Esophagus (tissue), 2 donors: ENCODE data around the gene NLN. TPM values are rescaled to one million over a fixed set of nuclear protein-coding genes. Genes with fewer than 3 reads are reported as not detected.
"Not testable (repeated sequence)": the region's sequence is repeated elsewhere in the genome, so short reads cannot be mapped to it uniquely, and the experiment has no call there.

Experiments
- H3K27ac ChIP-seq, 2 donors: one replicate each; pipeline ENCODE4 v1.5.1; 2013; ENCODE audit warnings: low read depth in 2 of 2, mild to moderate bottlenecking in 2 of 2, inconsistent platforms in 1 of 2, low read length in 1 of 2, moderate library complexity in 1 of 2
- H3K27me3 ChIP-seq, 2 donors: one replicate each; pipeline ENCODE4 v1.6.1; 2013; ENCODE audit warnings: low read length in 2 of 2, control low read depth in 1 of 2, mild to moderate bottlenecking in 1 of 2; ENCODE audit not compliant: insufficient read depth in 2 of 2, control insufficient read depth in 1 of 2
- H3K36me3 ChIP-seq, 2 donors: one replicate each; pipeline ENCODE4 v1.6.1; 2013; ENCODE audit warnings: low read length in 1 of 2; ENCODE audit not compliant: control insufficient read depth in 2 of 2, insufficient read depth in 2 of 2
- H3K4me1 ChIP-seq, 2 donors: one replicate each; pipeline ENCODE4 v1.6.1; 2013; ENCODE audit warnings: low read length in 1 of 2; ENCODE audit not compliant: control insufficient read depth in 2 of 2, insufficient read depth in 2 of 2
- H3K4me3 ChIP-seq, 2 donors: one replicate each; pipeline ENCODE4 v1.5.1; 2013; ENCODE audit warnings: low read length in 2 of 2, mild to moderate bottlenecking in 2 of 2, low read depth in 1 of 2, moderate library complexity in 1 of 2
- H3K9me3 ChIP-seq, 2 donors: one replicate each; pipeline ENCODE4 v1.6.1; 2013; ENCODE audit warnings: mild to moderate bottlenecking in 2 of 2, low read depth in 1 of 2, low read length in 1 of 2, moderate library complexity in 1 of 2; ENCODE audit not compliant: control insufficient read depth in 2 of 2, insufficient read depth in 1 of 2
- WGBS, 2 donors: extraction: QIAGEN DNeasy Blood & Tissue Kit; methylation state at CpG; one replicate each; pipeline ENCODE4 v1.1.7; 2013; 5-methylcytosine and 5-hydroxymethylcytosine counted together
- polyA plus RNA-seq, 2 donors: library from polyadenylated mRNA; stranded (reverse); fragments of 200-250 nt; gene quantifications; one replicate each; pipeline ENCODE4 v1.2.3, GENCODE V29; 2013
- donor health status: healthy with polysubstance abuse.
- donor health status: Bipolar disorder and iron deficiency.

Gene NLN
- polyA plus RNA-seq, 2 donors: 2.3 to 6.0 TPM

DNA sequence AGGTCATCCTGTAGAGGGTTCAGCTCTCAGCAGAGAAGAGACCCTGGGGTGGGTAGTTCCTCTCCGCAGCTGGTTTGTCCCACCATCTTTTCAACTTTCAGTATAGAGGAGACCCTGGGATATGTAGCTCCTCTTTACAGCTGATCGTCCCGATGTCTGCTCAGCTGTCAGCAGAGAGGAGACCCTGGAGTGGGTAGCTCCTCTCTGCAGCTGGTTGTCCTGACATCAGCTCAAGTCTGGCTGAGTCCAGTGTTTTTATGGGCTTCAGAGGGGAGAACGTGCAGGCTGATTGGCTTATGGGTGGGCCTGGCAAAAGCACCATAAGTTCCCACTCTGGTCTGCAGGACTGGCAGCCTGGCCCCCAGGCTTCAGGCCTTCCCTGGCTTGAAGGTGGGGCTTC, 80.8 kb downstream of the NLN start:
- no peak overlapping the region for H3K4me3 ChIP-seq
- no peaks in the 10 kb centered on the region for H3K4me1 ChIP-seq
- no peaks in the 10 kb centered on the region for H3K9me3 ChIP-seq
- no peaks in the 10 kb centered on the region for H3K27me3 ChIP-seq
- H3K27ac ChIP-seq: no peak overlapping the region
- no peaks in the 10 kb centered on the region for H3K36me3 ChIP-seq
- WGBS, 2 donors: 97 to 99% methylated on average over 4 of the region's 4 CpGs

DNA sequence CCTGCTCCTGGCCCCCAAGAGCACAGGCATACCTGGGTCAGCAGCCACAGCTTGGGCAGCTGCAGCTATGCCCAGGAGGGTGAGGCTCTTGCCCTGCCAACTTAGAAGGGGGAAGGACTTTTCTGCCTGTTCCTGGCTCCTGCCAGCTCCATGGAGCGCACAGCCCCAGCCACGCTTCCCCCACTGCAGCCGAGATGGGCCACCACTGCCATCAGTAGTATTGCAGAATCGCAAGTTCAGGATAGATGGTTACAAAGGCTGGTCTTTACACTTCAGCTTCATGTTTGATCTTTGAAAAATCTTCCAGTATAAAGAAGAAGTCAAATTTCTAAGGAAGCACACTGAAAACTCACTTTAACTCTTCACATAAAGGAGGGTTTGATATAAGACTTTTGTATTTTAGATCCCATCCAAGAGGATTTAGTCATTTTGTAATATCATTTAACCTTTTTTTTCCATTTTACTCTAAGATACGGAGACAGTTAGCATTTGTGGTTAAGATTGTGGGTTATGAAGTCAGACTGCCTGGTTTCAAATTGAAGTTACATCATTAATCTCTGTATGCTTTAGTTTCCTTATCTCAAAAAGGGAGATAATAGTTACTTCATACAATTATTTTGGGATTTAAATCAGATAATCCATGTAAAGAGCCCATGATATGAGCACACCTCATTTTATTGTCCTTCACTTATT, 81.8 kb downstream of the NLN start:
- no peak overlapping the region for H3K27ac ChIP-seq
- no peaks in the 10 kb centered on the region for H3K4me1 ChIP-seq
- H3K9me3 ChIP-seq: no peaks in the 10 kb centered on the region
- H3K27me3 ChIP-seq: no peaks in the 10 kb centered on the region
- no peaks in the 10 kb centered on the region for H3K36me3 ChIP-seq
- WGBS, 2 donors: 87 to 89% methylated on average over 5 of the region's 5 CpGs
- no peak overlapping the region for H3K4me3 ChIP-seq

DNA sequence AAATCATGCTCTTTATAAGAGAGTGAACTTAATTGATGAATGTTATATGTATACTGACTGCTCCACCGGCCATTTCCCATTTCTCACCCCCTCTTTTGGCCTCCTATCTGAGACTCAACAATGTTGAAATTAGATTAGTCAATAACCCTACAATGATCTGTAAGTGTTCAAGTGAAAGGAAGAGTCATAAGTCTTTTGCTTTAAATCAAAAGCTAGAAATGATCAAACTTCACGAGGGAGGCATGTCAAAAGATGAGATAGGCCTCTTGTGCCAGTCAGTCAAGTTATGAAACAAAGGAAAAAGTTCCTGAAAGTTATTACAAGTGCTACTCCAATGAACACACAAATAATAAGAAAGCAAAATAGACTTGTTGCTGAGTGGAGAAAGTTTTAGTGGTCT, 83.1 kb downstream of the NLN start:
- 84 to 86% methylated on average over 2 of the region's 2 CpGs for WGBS, 2 donors
- no peaks in the 10 kb centered on the region for H3K9me3 ChIP-seq
- H3K27ac ChIP-seq: no peak overlapping the region
- H3K36me3 ChIP-seq: peaks cover 0 to 2% of the 10 kb centered on the region in 2 donors
- no peak overlapping the region for H3K4me3 ChIP-seq
- no peaks in the 10 kb centered on the region for H3K4me1 ChIP-seq
- no peaks in the 10 kb centered on the region for H3K27me3 ChIP-seq

DNA sequence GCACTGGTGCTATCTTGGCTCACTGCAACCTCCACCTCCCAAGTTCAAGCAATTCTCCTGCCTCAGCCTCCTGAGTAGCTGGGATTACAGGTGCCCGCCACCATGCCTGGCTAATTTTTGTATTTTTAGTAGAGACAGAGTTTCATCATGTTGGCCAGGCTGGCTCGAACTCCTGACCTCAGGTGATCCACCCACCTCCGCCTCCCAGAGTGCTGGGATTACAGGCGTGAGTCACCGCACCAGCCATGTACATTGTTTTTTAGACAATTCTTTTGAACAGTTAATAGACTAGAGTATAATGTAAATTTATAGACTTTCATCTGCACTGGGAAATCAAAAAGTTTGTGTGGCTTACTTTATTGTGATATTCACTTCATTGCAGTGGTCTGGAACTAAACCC, 85.5 kb downstream of the NLN start:
- not testable (repeated sequence) for H3K4me1 ChIP-seq, H3K27me3 ChIP-seq, H3K36me3 ChIP-seq, H3K4me3 ChIP-seq, H3K9me3 ChIP-seq, H3K27ac ChIP-seq
- 87 to 88% methylated on average over 5 of the region's 5 CpGs for WGBS, 2 donors

DNA sequence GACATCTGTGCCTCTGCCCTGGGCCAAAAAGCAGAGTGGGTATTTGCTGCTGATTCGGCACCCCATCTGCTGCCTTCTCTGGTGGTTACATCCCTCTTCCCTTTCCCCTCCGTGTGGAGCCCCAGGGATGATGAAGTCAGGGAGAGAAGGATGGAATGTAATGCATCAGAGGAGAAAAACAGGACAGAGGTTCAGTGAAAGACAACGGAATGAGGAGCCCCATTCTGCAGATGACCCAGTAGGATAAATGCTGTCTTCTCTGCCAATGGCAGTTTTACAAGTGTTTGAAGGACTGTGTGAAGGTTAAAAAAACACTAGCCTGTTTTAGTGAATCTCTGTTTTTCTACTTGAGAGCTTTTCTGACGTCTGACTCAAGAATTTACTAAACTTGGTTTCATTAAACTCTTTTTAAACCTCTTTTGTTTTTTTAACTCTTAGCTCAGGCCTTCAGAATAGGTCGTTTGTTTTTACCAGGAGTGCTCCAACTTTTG, 86.3 kb downstream of the NLN start:
- Histone ChIP-seq H3K4me1 (no peaks in the 10 kb centered on the region), H3K27ac (no peak overlapping the region), H3K4me3 (no peak overlapping the region), H3K36me3 (peaks cover 0 to 2% of the 10 kb centered on the region in 2 donors), H3K9me3 (no peaks in the 10 kb centered on the region), H3K27me3 (no peaks in the 10 kb centered on the region)
- WGBS, 2 donors: 65 to 75% methylated on average over 5 of the region's 5 CpGs

DNA sequence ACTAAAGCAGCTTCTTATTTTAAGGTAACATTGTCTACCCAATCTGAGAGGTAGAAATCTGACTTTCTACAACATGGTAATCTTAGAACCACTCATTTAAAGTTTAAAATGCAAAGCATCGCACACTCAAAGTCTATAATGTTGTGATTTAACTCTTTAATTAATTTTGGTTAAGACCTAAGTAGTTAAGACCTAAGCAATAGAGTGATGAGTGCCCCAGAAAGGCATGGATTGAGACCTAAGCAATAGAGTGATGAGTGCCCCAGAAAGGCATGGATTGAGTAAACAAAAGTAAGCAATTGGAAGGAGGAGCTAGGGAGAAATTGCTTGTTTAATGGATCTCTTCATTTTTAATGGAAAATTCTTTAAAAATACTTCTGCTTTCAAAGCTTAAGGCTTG, 86.8 kb downstream of the NLN start:
- H3K9me3 ChIP-seq: no peaks in the 10 kb centered on the region
- peaks cover 0 to 2% of the 10 kb centered on the region in 2 donors for H3K36me3 ChIP-seq
- no peak overlapping the region for H3K4me3 ChIP-seq
- 92 to 96% methylated on average over 1 of the region's 1 CpG for WGBS, 2 donors
- H3K27me3 ChIP-seq: no peaks in the 10 kb centered on the region
- H3K27ac ChIP-seq: no peak overlapping the region
- no peaks in the 10 kb centered on the region for H3K4me1 ChIP-seq

DNA sequence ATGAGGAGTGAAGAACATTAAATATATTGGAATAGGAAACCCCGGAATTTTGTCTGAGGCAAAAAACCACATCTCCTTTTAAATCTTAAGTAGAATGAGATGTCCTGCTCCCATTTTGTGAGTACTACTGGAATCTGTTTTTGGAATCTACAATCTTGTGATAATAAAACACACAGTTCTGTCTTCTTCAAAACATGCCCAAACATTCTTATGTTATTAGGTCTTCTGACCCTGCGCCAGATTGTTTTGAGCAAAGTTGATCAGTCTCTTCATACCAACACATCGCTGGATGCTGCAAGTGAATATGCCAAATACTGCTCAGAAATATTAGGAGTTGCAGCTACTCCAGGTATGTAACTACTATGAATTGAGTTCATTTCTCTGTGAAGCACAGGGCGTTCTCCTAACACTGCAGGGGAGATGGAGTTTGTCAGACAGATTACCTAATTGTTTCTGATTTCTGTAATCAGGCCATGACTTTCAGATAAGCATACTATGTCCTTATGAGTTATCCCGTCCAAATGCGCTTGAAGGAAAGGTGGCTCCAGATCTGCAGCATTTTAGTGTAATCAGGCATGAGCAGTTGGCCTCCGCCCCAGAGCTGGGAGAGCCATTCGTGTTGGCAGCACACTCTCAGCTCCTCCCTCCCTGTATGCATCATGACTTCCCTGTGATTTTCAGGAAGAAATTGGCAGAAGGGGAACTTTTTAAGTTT, 88.0 kb downstream of the NLN start:
- H3K4me3 ChIP-seq: no peak overlapping the region
- H3K27ac ChIP-seq: peak overlapping the region in 1 of 2 donors; percentile 41
- H3K27me3 ChIP-seq: no peaks in the 10 kb centered on the region
- WGBS, 2 donors: 72 to 78% methylated on average over 8 of the region's 8 CpGs
- no peaks in the 10 kb centered on the region for H3K4me1 ChIP-seq
- H3K9me3 ChIP-seq: no peaks in the 10 kb centered on the region
- peaks cover 0 to 2% of the 10 kb centered on the region in 2 donors for H3K36me3 ChIP-seq

DNA sequence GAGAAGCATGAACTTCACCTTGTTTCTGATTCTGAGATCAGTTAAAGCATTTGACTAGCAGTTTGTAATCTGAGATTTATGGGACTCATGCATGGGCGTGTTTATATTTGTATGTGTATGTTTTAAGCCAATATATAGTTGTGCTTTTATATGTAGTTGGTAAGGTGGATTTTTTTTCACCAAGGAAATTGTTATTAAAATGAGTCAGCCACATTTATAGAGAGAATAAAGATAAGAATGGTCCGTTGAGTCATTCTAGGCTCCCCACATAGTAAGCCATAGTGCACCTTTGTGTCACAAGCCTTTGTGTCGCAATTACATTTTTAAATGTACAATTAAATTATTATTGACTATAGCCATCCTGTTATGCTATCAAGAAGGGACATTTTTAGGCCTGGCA, 89.0 kb downstream of the NLN start:
- Histone ChIP-seq H3K27ac (peak overlapping the region in 1 of 2 donors; percentile 31), H3K4me1 (no peaks in the 10 kb centered on the region), H3K4me3 (no peak overlapping the region), H3K36me3 (peaks cover 0 to 2% of the 10 kb centered on the region in 2 donors), H3K27me3 (no peaks in the 10 kb centered on the region), H3K9me3 (no peaks in the 10 kb centered on the region)
- WGBS, 2 donors: 80 to 86% methylated on average over 3 of the region's 3 CpGs

DNA sequence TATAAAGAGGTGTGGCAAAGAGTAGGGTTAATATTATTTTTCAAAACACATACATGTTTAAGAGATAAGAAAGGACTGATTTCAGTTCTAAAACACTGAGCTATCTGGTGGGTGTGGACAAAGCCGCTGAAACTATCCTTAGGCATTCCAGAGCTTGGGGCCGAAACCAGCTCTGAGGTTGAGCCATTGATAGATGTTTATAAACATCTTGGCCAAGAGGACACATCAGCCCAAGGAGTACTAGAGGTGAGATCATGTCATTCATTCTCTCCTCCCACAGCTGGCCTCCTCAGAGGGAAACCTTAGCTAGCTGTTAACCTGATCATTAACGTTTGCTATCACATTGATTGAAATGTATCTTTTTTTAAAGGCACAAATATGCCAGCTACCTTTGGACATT, 89.9 kb downstream of the NLN start:
- Histone ChIP-seq H3K27ac (no peak overlapping the region), H3K36me3 (peaks cover 0 to 2% of the 10 kb centered on the region in 2 donors), H3K4me3 (no peak overlapping the region), H3K27me3 (no peaks in the 10 kb centered on the region), H3K4me1 (no peaks in the 10 kb centered on the region), H3K9me3 (no peaks in the 10 kb centered on the region)
- WGBS, 2 donors: 75 to 84% methylated on average over 3 of the region's 3 CpGs

DNA sequence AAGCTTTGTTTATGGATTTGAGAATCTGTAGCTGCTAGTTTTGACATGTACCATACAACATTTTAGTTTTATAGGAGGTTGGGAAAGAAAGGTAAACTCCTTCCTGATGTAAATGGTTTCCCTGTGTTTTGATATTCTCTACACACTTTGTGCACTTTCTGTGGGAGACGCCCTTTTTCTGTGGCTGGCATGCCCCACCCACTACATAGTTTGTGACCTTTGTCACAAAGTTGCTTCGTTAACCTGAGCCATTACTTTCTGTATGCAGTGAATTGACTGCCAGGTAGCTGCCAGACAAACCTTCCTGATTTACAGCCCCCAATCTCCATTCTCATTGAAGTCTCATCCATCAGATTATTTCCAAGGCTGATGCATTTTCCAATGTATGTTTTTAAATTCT, 90.6 kb downstream of the NLN start:
- H3K4me1 ChIP-seq: no peaks in the 10 kb centered on the region
- H3K27me3 ChIP-seq: no peaks in the 10 kb centered on the region
- WGBS, 2 donors: 51 to 57% methylated on average over 2 of the region's 2 CpGs
- peaks cover 0 to 2% of the 10 kb centered on the region in 2 donors for H3K36me3 ChIP-seq
- H3K9me3 ChIP-seq: no peaks in the 10 kb centered on the region
- H3K4me3 ChIP-seq: no peak overlapping the region
- H3K27ac ChIP-seq: no peak overlapping the region
